Hepatocyte (in vitro differentiated cells): ENCODE measurements around the gene RTTN.

Experiments
- CTCF ChIP-seq: fragments of 200-600 bp; sonication (generic); IDR thresholded peaks from 2 replicates; pipeline ENCODE4 v1.5.1; 2016; ENCODE audit warnings: antibody characterized with exemption, mild to moderate bottlenecking; ENCODE audit not compliant: poor library complexity
- EZH2phosphoT487 ChIP-seq: fragments of 200-600 bp; sonication (generic); IDR thresholded peaks from one replicate; pipeline ENCODE4 v1.6.1; 2018; ENCODE audit warnings: antibody characterized with exemption, mild to moderate bottlenecking, low read depth, moderate library complexity; ENCODE audit not compliant: unreplicated experiment, severe bottlenecking

- TF ChIP-seq CTCF (no peak), EZH2phosphoT487 (no peak)
Measured at GRCh38 chr18:70229639-70230038, 24.2 kb upstream of the RTTN start.
